ENCODE measurements around the gene POLR3B.

GRCh38 chr12:106348411-106348810 is 9.1 kb upstream of the POLR3B start:
- TF ChIP-seq, protein P1, sequence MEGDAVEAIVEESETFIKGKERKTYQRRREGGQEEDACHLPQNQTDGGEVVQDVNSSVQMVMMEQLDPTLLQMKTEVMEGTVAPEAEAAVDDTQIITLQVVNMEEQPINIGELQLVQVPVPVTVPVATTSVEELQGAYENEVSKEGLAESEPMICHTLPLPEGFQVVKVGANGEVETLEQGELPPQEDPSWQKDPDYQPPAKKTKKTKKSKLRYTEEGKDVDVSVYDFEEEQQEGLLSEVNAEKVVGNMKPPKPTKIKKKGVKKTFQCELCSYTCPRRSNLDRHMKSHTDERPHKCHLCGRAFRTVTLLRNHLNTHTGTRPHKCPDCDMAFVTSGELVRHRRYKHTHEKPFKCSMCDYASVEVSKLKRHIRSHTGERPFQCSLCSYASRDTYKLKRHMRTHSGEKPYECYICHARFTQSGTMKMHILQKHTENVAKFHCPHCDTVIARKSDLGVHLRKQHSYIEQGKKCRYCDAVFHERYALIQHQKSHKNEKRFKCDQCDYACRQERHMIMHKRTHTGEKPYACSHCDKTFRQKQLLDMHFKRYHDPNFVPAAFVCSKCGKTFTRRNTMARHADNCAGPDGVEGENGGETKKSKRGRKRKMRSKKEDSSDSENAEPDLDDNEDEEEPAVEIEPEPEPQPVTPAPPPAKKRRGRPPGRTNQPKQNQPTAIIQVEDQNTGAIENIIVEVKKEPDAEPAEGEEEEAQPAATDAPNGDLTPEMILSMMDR (conservative IDR thresholded peaks at IDR 0.05 in 1 of 2, IDR thresholded peaks at IDR 0.05 in 1 of 2; ENCODE audit: extremely low read depth in 1 of 2, insufficient read depth in 1 of 2, low read depth in 1 of 2, low read length in 2 of 2) = no peak
- TF ChIP-seq EZH2 (IDR thresholded peaks at IDR 0.05; ENCODE audit: borderline replicate concordance, low read length) = no peak

Measured in mammary epithelial cell (primary cell).